Hair follicular keratinocyte (primary cell): ENCODE data around the gene FSTL5. TPM values are rescaled to one million over a fixed set of nuclear protein-coding genes. Genes with fewer than 3 reads are reported as not detected.

ENCODE experiments used
- total RNA-seq: library from RNA; depleted of rRNA; stranded (reverse); fragments of >200 nt; gene quantifications from 2 replicates; pipeline ENCODE4 v1.2.3, GENCODE V29; 2015

FSTL5 gene
- not detected in 2 replicates for total RNA-seq

GRCh38 chr4:162163892-162164759 lies at the start of gene FSTL5:
TSS of gene FSTL5 (minus strand) at chr4:162164000. CDS start at chr4:162111396, 52,604 bp downstream.

